Measurements from ENCODE around the gene TESK2. TPM values are rescaled to one million over a fixed set of nuclear protein-coding genes. Genes with fewer than 3 reads are reported as not detected.
"Not testable (repeated sequence)": the region's sequence is repeated elsewhere in the genome, so short reads cannot be mapped to it uniquely, and the experiment has no call there.

TESK2 gene
- total RNA-seq, 3 donors from 2014 or later (not counting 1 experiment from before 2014, with no cell fraction given): 5.1 to 7.4 (median 6.0) TPM

DNA sequence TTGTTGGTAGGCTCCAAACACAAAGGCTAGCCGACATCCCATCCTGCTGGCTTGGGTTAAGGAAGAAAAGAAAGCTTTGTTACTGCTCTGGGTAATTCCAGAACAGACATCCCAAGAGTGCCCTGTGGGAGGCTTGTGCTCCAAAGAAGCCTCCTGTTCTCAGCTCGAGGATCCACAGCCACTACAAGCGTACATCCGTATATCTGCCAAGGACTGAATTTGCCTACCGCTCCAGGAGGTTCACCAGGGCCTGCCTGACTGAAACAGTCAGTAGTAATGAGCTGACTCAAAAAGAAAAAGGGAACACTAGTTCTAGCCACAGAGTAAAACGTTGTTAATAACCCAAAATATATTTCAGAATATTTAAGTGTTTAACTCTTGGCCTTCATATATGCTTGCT lies 125.9 kb downstream of the TESK2 start:
- H3K27ac Mint-ChIP-seq: no peak overlapping the region
- no peak overlapping the region for H3K4me3 Mint-ChIP-seq
- Histone ChIP-seq H3K36me3 (ENCODE audit: control insufficient read depth, insufficient read depth, low read length) (no peaks in the 10 kb centered on the region), H3K4me3 (ENCODE audit: low read length) (no peak overlapping the region), H3K27me3 (ENCODE audit: control insufficient read depth, insufficient read depth, low read length) (no peaks in the 10 kb centered on the region), H3K27ac (ENCODE audit: low read length) (no peak overlapping the region), H3K9me3 (ENCODE audit: control insufficient read depth, insufficient read depth, low read length) (no peaks in the 10 kb centered on the region), H3K4me1 (ENCODE audit: control insufficient read depth, insufficient read depth, low read length) (no peaks in the 10 kb centered on the region)
- no peaks in the 10 kb centered on the region for H3K36me3 Mint-ChIP-seq
- DNase-seq (no peak), ATAC-seq (no peak)
- WGBS (ENCODE audit: insufficient coverage): 91% methylated on average over 6 of the region's 6 CpGs
- intact Hi-C loops (cut with micrococcal nuclease): no loop called here
- H3K4me1 Mint-ChIP-seq: peaks cover 0 to under 1% of the 10 kb centered on the region in 2 donors
- no peaks in the 10 kb centered on the region for H3K9me3 Mint-ChIP-seq
- TF ChIP-seq, protein P1, sequence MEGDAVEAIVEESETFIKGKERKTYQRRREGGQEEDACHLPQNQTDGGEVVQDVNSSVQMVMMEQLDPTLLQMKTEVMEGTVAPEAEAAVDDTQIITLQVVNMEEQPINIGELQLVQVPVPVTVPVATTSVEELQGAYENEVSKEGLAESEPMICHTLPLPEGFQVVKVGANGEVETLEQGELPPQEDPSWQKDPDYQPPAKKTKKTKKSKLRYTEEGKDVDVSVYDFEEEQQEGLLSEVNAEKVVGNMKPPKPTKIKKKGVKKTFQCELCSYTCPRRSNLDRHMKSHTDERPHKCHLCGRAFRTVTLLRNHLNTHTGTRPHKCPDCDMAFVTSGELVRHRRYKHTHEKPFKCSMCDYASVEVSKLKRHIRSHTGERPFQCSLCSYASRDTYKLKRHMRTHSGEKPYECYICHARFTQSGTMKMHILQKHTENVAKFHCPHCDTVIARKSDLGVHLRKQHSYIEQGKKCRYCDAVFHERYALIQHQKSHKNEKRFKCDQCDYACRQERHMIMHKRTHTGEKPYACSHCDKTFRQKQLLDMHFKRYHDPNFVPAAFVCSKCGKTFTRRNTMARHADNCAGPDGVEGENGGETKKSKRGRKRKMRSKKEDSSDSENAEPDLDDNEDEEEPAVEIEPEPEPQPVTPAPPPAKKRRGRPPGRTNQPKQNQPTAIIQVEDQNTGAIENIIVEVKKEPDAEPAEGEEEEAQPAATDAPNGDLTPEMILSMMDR (IDR thresholded peaks at IDR 0.05): no peak
- no peaks in the 10 kb centered on the region for H3K27me3 Mint-ChIP-seq (ENCODE audit: low read depth in 2 of 2)

- Mint-ChIP-seq H3K4me3 (no peak overlapping the region), H3K27ac (no peak overlapping the region), H3K9me3 (no peaks in the 10 kb centered on the region), H3K27me3 (ENCODE audit: low read depth in 2 of 2) (no peaks in the 10 kb centered on the region), H3K4me1 (peaks cover 0 to 4% of the 10 kb centered on the region in 2 donors), H3K36me3 (no peaks in the 10 kb centered on the region)
- Histone ChIP-seq H3K4me3 (ENCODE audit: low read length) (no peak overlapping the region), H3K9me3 (ENCODE audit: control insufficient read depth, insufficient read depth, low read length) (no peaks in the 10 kb centered on the region), H3K27me3 (ENCODE audit: control insufficient read depth, insufficient read depth, low read length) (no peaks in the 10 kb centered on the region), H3K36me3 (ENCODE audit: control insufficient read depth, insufficient read depth, low read length) (no peaks in the 10 kb centered on the region), H3K4me1 (ENCODE audit: control insufficient read depth, insufficient read depth, low read length) (no peaks in the 10 kb centered on the region), H3K27ac (ENCODE audit: low read length) (no peak overlapping the region)
- TF ChIP-seq, protein P1 (IDR thresholded peaks at IDR 0.05): no peak
- DNase-seq (no peak), ATAC-seq (no peak)
- WGBS (ENCODE audit: insufficient coverage): 97% methylated on average over 2 of the region's 2 CpGs
- intact Hi-C loops (cut with micrococcal nuclease): no loop called here
These were observed 126.7 kb downstream of the TESK2 start for GRCh38 chr1:45364294-45364693.

GRCh38 chr1:45360981-45361380 lies 130.0 kb downstream of the TESK2 start:
- H3K27me3 ChIP-seq (ENCODE audit: control insufficient read depth, insufficient read depth, low read length); H3K4me1 ChIP-seq (ENCODE audit: control insufficient read depth, insufficient read depth, low read length); H3K4me1 Mint-ChIP-seq; H3K27ac Mint-ChIP-seq; H3K36me3 ChIP-seq (ENCODE audit: control insufficient read depth, insufficient read depth, low read length); H3K4me3 ChIP-seq (ENCODE audit: low read length); H3K9me3 Mint-ChIP-seq; H3K27me3 Mint-ChIP-seq (ENCODE audit: low read depth in 2 of 2); ATAC-seq; H3K4me3 Mint-ChIP-seq; H3K9me3 ChIP-seq (ENCODE audit: control insufficient read depth, insufficient read depth, low read length); H3K27ac ChIP-seq (ENCODE audit: low read length); H3K36me3 Mint-ChIP-seq; DNase-seq: not testable (repeated sequence)
- whole genome bisulfite sequencing (ENCODE audit: insufficient coverage): 86% methylated on average over 6 of the region's 7 CpGs
- intact Hi-C loops (cut with micrococcal nuclease): loop anchor here (1.0 kb wide), 1 partner anchor 209 kb away; no protein-coding TSS in a partner anchor

DNA sequence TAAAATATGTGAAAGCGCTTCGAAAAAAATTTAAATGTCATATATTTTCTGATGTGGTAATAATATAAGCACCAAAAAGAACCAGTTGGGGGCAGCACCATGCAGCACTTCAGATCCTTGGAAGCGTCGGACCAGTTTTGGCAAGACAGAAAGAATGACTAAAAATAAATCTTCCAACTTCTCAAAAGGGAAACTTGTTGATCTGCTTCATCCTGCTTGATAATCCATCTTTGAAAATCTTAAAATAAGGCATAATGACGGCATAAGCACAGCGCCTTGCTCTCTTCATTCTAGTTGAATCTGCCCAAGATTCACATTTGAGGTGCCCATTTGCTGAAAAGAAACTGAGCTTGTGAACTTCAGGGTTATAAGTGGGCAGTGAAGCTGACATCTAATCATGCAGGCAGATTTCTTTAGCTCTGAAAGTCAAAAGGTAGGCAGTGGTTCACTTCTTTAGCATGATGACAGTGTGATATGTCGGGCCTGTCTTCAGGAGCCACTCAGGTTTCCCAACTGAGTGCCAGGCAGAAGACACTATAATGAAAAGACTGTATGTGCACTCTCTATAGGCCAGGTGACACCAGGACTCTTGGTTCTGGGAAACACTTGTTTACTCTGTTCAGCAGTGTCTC lies 131.0 kb downstream of the TESK2 start:
- Mint-ChIP-seq H3K27me3 (ENCODE audit: low read depth in 2 of 2) (no peaks in the 10 kb centered on the region), H3K9me3 (no peaks in the 10 kb centered on the region), H3K27ac (no peak overlapping the region), H3K4me1 (peaks cover 0 to 4% of the 10 kb centered on the region in 2 donors), H3K36me3 (no peaks in the 10 kb centered on the region), H3K4me3 (no peak overlapping the region)
- Histone ChIP-seq H3K36me3 (ENCODE audit: control insufficient read depth, insufficient read depth, low read length) (no peaks in the 10 kb centered on the region), H3K27ac (ENCODE audit: low read length) (no peak overlapping the region), H3K27me3 (ENCODE audit: control insufficient read depth, insufficient read depth, low read length) (no peaks in the 10 kb centered on the region), H3K4me3 (ENCODE audit: low read length) (no peak overlapping the region), H3K4me1 (ENCODE audit: control insufficient read depth, insufficient read depth, low read length) (no peaks in the 10 kb centered on the region), H3K9me3 (ENCODE audit: control insufficient read depth, insufficient read depth, low read length) (no peaks in the 10 kb centered on the region)
- intact Hi-C loops (cut with micrococcal nuclease): loop anchor here (1.0 kb wide), 2 partner anchors 131 to 210 kb away; partner anchors contain the start of gene TESK2
- TF ChIP-seq, protein P1 (IDR thresholded peaks at IDR 0.05): peak; percentile 64
- ATAC-seq: peak; percentile 52 to 71 (median 55)
- 34% methylated on average over 7 of the region's 7 CpGs for WGBS (ENCODE audit: insufficient coverage)
- peak; percentile 35 to 74 for DNase-seq
